Smooth muscle cell (in vitro differentiated cells): Measurements from ENCODE around the gene ACADSB. TPM values are rescaled to one million over a fixed set of nuclear protein-coding genes. Genes with fewer than 3 reads are reported as not detected.

ENCODE experiments used
- DNase-seq: peaks from one replicate; lab custom pipeline; 2025; ENCODE audit not compliant: unreplicated experiment; lab: John Stamatoyannopoulos, UW
- H2AFZ ChIP-seq: fragments of 200-600 bp; sonication (generic); 2 replicates; pipeline ENCODE4 v1.6.0; 2016; ENCODE audit warnings: antibody characterized with exemption, low read depth, mild to moderate bottlenecking
- H3F3A ChIP-seq: fragments of 200-600 bp; sonication (generic); 2 replicates; pipeline ENCODE4 v1.6.0; 2017; ENCODE audit warnings: antibody characterized with exemption, low read depth
- H3K27ac ChIP-seq: fragments of 200-600 bp; sonication (generic); 2 replicates; pipeline ENCODE4 v1.5.1; 2016; ENCODE audit warnings: low read depth, mild to moderate bottlenecking
- H3K27me3 ChIP-seq: fragments of 200-600 bp; sonication (generic); 2 replicates; pipeline ENCODE4 v1.6.1; 2016; ENCODE audit warnings: low read depth, mild to moderate bottlenecking
- H3K36me3 ChIP-seq: fragments of 200-600 bp; sonication (generic); 2 replicates; pipeline ENCODE4 v1.5.1; 2016; ENCODE audit warnings: low read depth
- H3K4me1 ChIP-seq: fragments of 200-600 bp; sonication (generic); 2 replicates; pipeline ENCODE4 v1.5.1; 2016; ENCODE audit warnings: low read depth
- H3K4me2 ChIP-seq: fragments of 200-600 bp; sonication (generic); 2 replicates; pipeline ENCODE4 v1.6.0; 2016; ENCODE audit warnings: mild to moderate bottlenecking
- H3K4me3 ChIP-seq: fragments of 200-600 bp; sonication (generic); 2 replicates; pipeline ENCODE4 v1.5.1; 2016; ENCODE audit warnings: mild to moderate bottlenecking
- H3K79me2 ChIP-seq: fragments of 200-600 bp; sonication (generic); 2 replicates; pipeline ENCODE4 v1.6.0; 2016; ENCODE audit warnings: low read depth, mild to moderate bottlenecking
- H3K9ac ChIP-seq: fragments of 200-600 bp; sonication (generic); 2 replicates; pipeline ENCODE4 v1.6.0; 2016; ENCODE audit warnings: low read depth
- H3K9me3 ChIP-seq: fragments of 200-600 bp; sonication (generic); replicated peaks from 2 replicates; pipeline ENCODE4 v1.5.1; 2016; ENCODE audit warnings: low read depth
- H4K20me1 ChIP-seq: fragments of 200-600 bp; sonication (generic); 2 replicates; pipeline ENCODE4 v1.6.0; 2016; ENCODE audit warnings: low read depth
- WGBS: methylation state at CpG from one replicate; pipeline ENCODE4 v1.1.7; 2016; ENCODE audit warnings: low lambda C conversion rate; 5-methylcytosine and 5-hydroxymethylcytosine counted together
- polyA plus RNA-seq: library from polyadenylated mRNA; unstranded; fragments of >200 nt; fragmentation: Nextera tagmentation; extraction: Ambion mirVana; gene quantifications from 2 replicates; pipeline ENCODE4 v1.2.1, GENCODE V29; 2016
- total RNA-seq: library from RNA; depleted of rRNA; stranded (reverse); fragments of >200 nt; gene quantifications from 2 replicates; pipeline ENCODE4 v1.2.3, GENCODE V29; 2014
- TF ChIP-seq, protein P1 (sequence below): fragments of 200-600 bp; sonication (generic); IDR thresholded peaks from 2 replicates; pipeline ENCODE4 v1.5.1; 2017; ENCODE audit warnings: borderline replicate concordance, mild to moderate bottlenecking, antibody characterized with exemption; ENCODE audit not compliant: insufficient read depth, poor library complexity, severe bottlenecking

The ACADSB gene
- total and polyA plus RNA-seq, 2 experiments from 2014 or later = 2.9 to 3.2 TPM

GRCh38 chr10:123014772-123015171 lies 6.0 kb downstream of the ACADSB start:
- Histone ChIP-seq H3K4me3 (no peak overlapping the region), H3K4me1 (no peaks in the 10 kb centered on the region), H3K79me2 (no peaks in the 10 kb centered on the region), H3K27me3 (no peaks in the 10 kb centered on the region), H3K27ac (no peak overlapping the region), H3K36me3 (no peaks in the 10 kb centered on the region), H3K9ac (no peak overlapping the region), H3K4me2 (no peak overlapping the region), H3K9me3 (no peaks in the 10 kb centered on the region), H4K20me1 (no peaks in the 10 kb centered on the region), H3F3A (no peaks in the 10 kb centered on the region), H2AFZ (no peak overlapping the region)
- WGBS = 96% methylated on average over 2 of the region's 2 CpGs
- TF ChIP-seq, protein P1, sequence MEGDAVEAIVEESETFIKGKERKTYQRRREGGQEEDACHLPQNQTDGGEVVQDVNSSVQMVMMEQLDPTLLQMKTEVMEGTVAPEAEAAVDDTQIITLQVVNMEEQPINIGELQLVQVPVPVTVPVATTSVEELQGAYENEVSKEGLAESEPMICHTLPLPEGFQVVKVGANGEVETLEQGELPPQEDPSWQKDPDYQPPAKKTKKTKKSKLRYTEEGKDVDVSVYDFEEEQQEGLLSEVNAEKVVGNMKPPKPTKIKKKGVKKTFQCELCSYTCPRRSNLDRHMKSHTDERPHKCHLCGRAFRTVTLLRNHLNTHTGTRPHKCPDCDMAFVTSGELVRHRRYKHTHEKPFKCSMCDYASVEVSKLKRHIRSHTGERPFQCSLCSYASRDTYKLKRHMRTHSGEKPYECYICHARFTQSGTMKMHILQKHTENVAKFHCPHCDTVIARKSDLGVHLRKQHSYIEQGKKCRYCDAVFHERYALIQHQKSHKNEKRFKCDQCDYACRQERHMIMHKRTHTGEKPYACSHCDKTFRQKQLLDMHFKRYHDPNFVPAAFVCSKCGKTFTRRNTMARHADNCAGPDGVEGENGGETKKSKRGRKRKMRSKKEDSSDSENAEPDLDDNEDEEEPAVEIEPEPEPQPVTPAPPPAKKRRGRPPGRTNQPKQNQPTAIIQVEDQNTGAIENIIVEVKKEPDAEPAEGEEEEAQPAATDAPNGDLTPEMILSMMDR = no peak
- no peak for DNase-seq

DNA sequence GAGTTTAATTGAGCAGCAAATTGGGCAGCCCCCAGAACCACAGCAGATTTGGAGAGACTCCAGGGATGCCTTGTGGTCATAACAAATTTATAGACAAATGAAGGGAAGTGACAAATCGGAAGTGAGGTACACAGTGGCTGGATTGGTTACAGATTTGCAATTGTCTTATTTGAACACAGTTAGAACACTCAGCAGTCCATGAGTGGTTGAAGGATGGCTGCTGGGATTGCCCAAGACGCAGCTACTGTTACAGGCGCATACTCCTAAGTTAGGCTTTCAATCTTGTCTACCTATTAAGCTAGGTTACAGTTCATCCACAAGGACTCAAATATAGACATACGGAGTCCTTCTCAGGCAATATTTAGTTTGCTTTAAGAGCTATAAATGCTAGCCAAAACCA lies 7.4 kb downstream of the ACADSB start:
- DNase-seq = no peak
- Histone ChIP-seq H3K9me3 (no peaks in the 10 kb centered on the region), H3K9ac (no peak overlapping the region), H2AFZ (no peak overlapping the region), H4K20me1 (no peaks in the 10 kb centered on the region), H3K27ac (no peak overlapping the region), H3K4me2 (no peak overlapping the region), H3F3A (no peaks in the 10 kb centered on the region), H3K4me3 (no peak overlapping the region), H3K79me2 (no peaks in the 10 kb centered on the region), H3K27me3 (no peaks in the 10 kb centered on the region), H3K4me1 (no peaks in the 10 kb centered on the region), H3K36me3 (no peaks in the 10 kb centered on the region)
- TF ChIP-seq, protein P1 = no peak
- 93% methylated on average over 4 of the region's 4 CpGs for WGBS

DNA sequence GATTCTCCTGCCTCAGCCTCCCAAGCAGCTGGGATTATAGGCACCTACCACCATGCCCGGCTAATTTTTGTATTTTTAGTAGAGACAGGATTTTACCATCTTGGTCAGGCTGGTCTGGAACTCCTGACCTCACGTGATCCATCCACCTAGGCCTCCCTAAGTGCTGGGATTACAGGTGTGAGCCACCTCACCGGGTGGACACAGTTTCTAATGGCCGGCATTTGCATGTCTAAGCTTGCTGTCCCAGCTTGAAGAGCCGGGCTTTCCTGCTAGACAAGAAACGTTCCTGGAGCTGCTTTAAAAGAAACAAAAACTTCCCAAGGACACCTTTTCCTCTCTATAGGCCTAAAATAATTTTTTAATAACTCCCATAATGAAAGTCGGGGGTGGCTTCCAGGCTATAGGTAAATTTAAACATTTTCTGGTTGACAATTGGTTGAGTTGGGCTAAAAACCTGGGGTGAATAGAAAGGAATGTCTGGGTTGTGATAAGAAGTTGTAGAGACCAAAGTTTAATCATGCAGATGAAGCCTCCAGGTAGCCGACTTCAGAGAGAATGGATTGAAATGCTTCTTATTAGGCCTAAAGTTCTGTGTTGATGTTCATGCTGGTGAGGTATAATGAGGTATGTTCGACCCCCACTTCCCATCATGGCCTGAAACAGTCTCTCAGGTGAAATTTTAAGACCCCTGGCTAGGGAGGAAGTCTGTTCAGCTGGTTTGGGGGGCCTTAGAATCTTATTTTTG lies 8.8 kb downstream of the ACADSB start:
- H3K9ac ChIP-seq = no peak overlapping the region
- no peaks in the 10 kb centered on the region for H3K27me3 ChIP-seq
- no peaks in the 10 kb centered on the region for H3F3A ChIP-seq
- H3K4me1 ChIP-seq = no peaks in the 10 kb centered on the region
- no peak overlapping the region for H3K4me3 ChIP-seq
- no peak overlapping the region for H3K27ac ChIP-seq
- DNase-seq = no peak
- no peaks in the 10 kb centered on the region for H3K9me3 ChIP-seq
- H2AFZ ChIP-seq = no peak overlapping the region
- H3K4me2 ChIP-seq = no peak overlapping the region
- TF ChIP-seq, protein P1 = no peak
- no peaks in the 10 kb centered on the region for H4K20me1 ChIP-seq
- 56% methylated on average over 9 of the region's 9 CpGs for WGBS
- H3K79me2 ChIP-seq = no peaks in the 10 kb centered on the region
- no peaks in the 10 kb centered on the region for H3K36me3 ChIP-seq

DNA sequence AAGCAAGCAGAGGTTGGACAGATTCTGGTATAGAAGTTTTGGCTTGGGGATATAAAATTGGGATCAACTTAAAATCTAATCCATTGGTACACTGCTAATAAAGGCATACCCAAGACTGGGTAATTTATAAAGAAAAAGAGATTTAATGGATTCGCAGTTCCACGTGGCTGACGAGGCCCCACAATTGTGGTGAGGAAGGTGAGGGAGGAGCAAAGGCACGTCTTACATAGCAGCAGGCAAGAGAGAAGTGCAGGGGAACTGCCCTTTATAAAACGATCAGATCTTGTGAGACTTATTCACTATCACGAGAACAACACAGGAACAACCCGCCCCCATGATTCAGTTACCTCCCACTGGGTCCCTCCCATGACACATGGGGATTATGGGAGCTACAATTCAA lies 9.7 kb downstream of the ACADSB start:
- TF ChIP-seq, protein P1 = no peak
- no peak overlapping the region for H2AFZ ChIP-seq
- no peaks in the 10 kb centered on the region for H3K9me3 ChIP-seq
- no peak overlapping the region for H3K9ac ChIP-seq
- H3K27me3 ChIP-seq = no peaks in the 10 kb centered on the region
- DNase-seq = no peak
- no peaks in the 10 kb centered on the region for H3K36me3 ChIP-seq
- H3K4me1 ChIP-seq = no peaks in the 10 kb centered on the region
- no peak overlapping the region for H3K4me3 ChIP-seq
- H4K20me1 ChIP-seq = no peaks in the 10 kb centered on the region
- 86% methylated on average over 7 of the region's 7 CpGs for WGBS
- H3K79me2 ChIP-seq = no peaks in the 10 kb centered on the region
- H3K27ac ChIP-seq = no peak overlapping the region
- H3K4me2 ChIP-seq = no peak overlapping the region
- no peaks in the 10 kb centered on the region for H3F3A ChIP-seq
